ENCODE data around the gene PRKAG1.

- TF ChIP-seq POLR2AphosphoS5 (IDR thresholded peaks at IDR 0.05; ENCODE audit: borderline replicate concordance, low read depth, low read length) (no peak), EZH2 (IDR thresholded peaks at IDR 0.05) (no peak)
These were observed 32.7 kb downstream of the PRKAG1 start for GRCh38 chr12:48985901-48986300.
